Breast epithelium (tissue), 3 donors: Measurements from ENCODE around the gene UBAC2.

ENCODE experiments used
- POLR2A ChIP-seq: fragments of 450-650 bp; IDR thresholded peaks from one replicate; pipeline ENCODE4 v1.6.1; 2016; ENCODE audit warnings: antibody characterized with exemption, mild to moderate bottlenecking, moderate library complexity
- TF ChIP-seq, protein P1 (sequence below), 3 donors: fragments of 450-650 bp; IDR thresholded peaks; one replicate each; pipeline ENCODE4 v1.5.1; 2016 to 2017; ENCODE audit warnings: antibody characterized with exemption in 3 of 3, mild to moderate bottlenecking in 3 of 3, moderate library complexity in 3 of 3

DNA sequence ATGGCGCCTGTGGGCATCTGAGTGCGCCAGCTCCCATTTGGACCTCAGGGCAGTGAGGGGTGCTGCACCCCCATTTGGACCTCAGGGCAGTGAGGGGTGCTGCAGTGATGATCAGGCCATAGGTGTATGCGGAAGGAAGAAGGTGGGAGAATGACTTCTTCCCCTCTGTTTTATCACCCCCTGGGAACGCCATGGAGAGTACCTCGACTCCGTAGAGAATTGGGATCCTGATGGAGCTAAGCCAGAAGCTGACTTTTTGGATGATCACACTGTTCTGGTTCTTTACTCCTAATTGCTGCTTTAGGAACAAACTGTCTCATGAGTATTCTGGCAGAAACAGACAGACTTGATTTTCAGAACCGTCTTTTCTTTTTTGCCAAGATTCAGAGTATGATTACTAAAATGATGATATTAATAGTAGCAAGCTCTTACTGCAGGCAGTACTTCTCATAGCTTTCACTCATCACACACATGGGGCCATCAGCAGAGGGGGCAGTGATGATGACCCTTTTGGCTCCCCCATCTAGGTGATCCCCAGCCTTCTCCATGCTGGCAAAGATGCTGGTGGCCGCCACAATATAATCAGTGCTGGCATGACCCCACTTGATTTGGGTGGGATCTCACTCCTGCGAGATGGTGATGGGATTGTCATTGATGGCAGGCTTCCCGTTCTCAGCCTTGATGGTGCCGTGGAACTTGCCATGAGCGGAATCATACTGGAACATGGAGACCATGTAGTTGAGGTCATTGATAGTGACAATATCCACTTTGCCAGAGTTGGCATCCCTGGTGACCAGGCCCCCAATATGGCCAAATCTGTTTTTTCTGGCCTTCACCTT lies 10.3 kb upstream of the UBAC2 start:
- TF ChIP-seq, protein P1, sequence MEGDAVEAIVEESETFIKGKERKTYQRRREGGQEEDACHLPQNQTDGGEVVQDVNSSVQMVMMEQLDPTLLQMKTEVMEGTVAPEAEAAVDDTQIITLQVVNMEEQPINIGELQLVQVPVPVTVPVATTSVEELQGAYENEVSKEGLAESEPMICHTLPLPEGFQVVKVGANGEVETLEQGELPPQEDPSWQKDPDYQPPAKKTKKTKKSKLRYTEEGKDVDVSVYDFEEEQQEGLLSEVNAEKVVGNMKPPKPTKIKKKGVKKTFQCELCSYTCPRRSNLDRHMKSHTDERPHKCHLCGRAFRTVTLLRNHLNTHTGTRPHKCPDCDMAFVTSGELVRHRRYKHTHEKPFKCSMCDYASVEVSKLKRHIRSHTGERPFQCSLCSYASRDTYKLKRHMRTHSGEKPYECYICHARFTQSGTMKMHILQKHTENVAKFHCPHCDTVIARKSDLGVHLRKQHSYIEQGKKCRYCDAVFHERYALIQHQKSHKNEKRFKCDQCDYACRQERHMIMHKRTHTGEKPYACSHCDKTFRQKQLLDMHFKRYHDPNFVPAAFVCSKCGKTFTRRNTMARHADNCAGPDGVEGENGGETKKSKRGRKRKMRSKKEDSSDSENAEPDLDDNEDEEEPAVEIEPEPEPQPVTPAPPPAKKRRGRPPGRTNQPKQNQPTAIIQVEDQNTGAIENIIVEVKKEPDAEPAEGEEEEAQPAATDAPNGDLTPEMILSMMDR (IDR thresholded peaks at IDR 0.05) = no peak
- TF ChIP-seq POLR2A = no peak
